WTC11 (cell line): ENCODE results near the gene PHYHIPL. TPM values are rescaled to one million over a fixed set of nuclear protein-coding genes. Genes with fewer than 3 reads are reported as not detected.

Experiments used
- ATAC-seq: fragments of 200-7000 bp; cut with Tn5 transposase; 2 replicates; pipeline ENCODE4 v1.10.0; 2021; ENCODE audit warnings: mild to moderate bottlenecking, moderate library complexity
- CTCF ChIA-PET: fragments of 300-600 bp; sonication (Branson Sonifier 250); formaldehyde crosslinking; loops from one replicate; lab custom pipeline; 2021; ENCODE audit warnings: antibody characterized with exemption; lab: Charles Lee
- POLR2A ChIA-PET: fragments of 350-600 bp; sonication (Branson Sonifier 250); formaldehyde crosslinking; loops from one replicate; lab custom pipeline; 2021; ENCODE audit warnings: antibody characterized with exemption; lab: Charles Lee
- DNase-seq: peaks from one replicate; pipeline ENCODE4 v3.0.0; 2021; ENCODE audit warnings: low spot score
- H3K27ac Mint-ChIP-seq: 2 replicates; pipeline ENCODE4 v1.8.0; 2021; ENCODE audit warnings: mixed read lengths
- H3K27me3 Mint-ChIP-seq: 2 replicates; pipeline ENCODE4 v1.8.0; 2021; ENCODE audit warnings: low read depth, mild to moderate bottlenecking, moderate library complexity, mixed read lengths
- H3K36me3 Mint-ChIP-seq: 2 replicates; pipeline ENCODE4 v1.8.0; 2021; ENCODE audit warnings: mixed read lengths
- H3K4me1 Mint-ChIP-seq: 2 replicates; pipeline ENCODE4 v1.8.0; 2022; ENCODE audit warnings: mixed read lengths
- H3K4me3 Mint-ChIP-seq: 2 replicates; pipeline ENCODE4 v1.8.0; 2021; ENCODE audit warnings: mild to moderate bottlenecking, moderate library complexity, mixed read lengths
- H3K9me3 Mint-ChIP-seq: 2 replicates; pipeline ENCODE4 v1.8.0; 2021; ENCODE audit warnings: mixed read lengths
- ELF4 ChIP-seq: sonication (generic); formaldehyde crosslinking; IDR thresholded peaks from 2 replicates; pipeline ENCODE4 v1.8.1; 2022; ENCODE audit warnings: low read depth, mild to moderate bottlenecking, moderate library complexity, missing genetic modification reagents
- EMX1 ChIP-seq: fragments of 250-450 bp; sonication (Bioruptor Pico); IDR thresholded peaks from 2 replicates; pipeline ENCODE4 v1.8.0; 2021; ENCODE audit warnings: mild to moderate bottlenecking
- FOXK1 ChIP-seq: sonication (generic); formaldehyde crosslinking; IDR thresholded peaks from 2 replicates; pipeline ENCODE4 v1.8.0; 2022; ENCODE audit warnings: mild to moderate bottlenecking, moderate library complexity, missing genetic modification reagents
- IRF2 ChIP-seq: sonication (generic); formaldehyde crosslinking; IDR thresholded peaks from 2 replicates; pipeline ENCODE4 v1.8.0; 2022; ENCODE audit warnings: low read depth, missing genetic modification reagents, borderline replicate concordance
- SMAD3 ChIP-seq: sonication (generic); formaldehyde crosslinking; IDR thresholded peaks from 2 replicates; pipeline ENCODE4 v1.8.0; 2022; ENCODE audit warnings: missing genetic modification reagents, mild to moderate bottlenecking, borderline replicate concordance
- TP53 ChIP-seq: sonication (generic); formaldehyde crosslinking; IDR thresholded peaks from 2 replicates; pipeline ENCODE4 v1.8.1; 2023; ENCODE audit warnings: mild to moderate bottlenecking, missing genetic modification reagents
- total RNA-seq: library from RNA; stranded (reverse); gene quantifications from 3 replicates; pipeline ENCODE4 v1.2.3, GENCODE V29; 2021
- TF ChIP-seq, protein P1 (sequence below): fragments of 250-450 bp; sonication (Bioruptor Pico); IDR thresholded peaks from 2 replicates; pipeline ENCODE4 v1.9.0; 2021; ENCODE audit warnings: mild to moderate bottlenecking, borderline replicate concordance
- TF ChIP-seq, protein P2 (sequence below): sonication (generic); formaldehyde crosslinking; IDR thresholded peaks from 2 replicates; pipeline ENCODE4 v1.8.0; 2022; ENCODE audit warnings: missing genetic modification reagents
- TF ChIP-seq, protein P3 (sequence below): fragments of 200-600 bp; IDR thresholded peaks from 2 replicates; pipeline ENCODE4 v1.8.0; 2022; ENCODE audit warnings: antibody characterized with exemption
- TF ChIP-seq, protein P4 (sequence below): sonication (generic); formaldehyde crosslinking; conservative IDR thresholded peaks from 2 replicates; pipeline ENCODE4 v1.8.1; 2023; ENCODE audit warnings: mild to moderate bottlenecking, low read depth, missing genetic modification reagents, moderate library complexity
- TF ChIP-seq, protein P5 (sequence below): sonication (generic); formaldehyde crosslinking; IDR thresholded peaks from 2 replicates; pipeline ENCODE4 v1.8.1; 2023; ENCODE audit warnings: mild to moderate bottlenecking, missing genetic modification reagents

The PHYHIPL gene
- total RNA-seq, 1 experiment from 2014 or later: 0.13 TPM

DNA sequence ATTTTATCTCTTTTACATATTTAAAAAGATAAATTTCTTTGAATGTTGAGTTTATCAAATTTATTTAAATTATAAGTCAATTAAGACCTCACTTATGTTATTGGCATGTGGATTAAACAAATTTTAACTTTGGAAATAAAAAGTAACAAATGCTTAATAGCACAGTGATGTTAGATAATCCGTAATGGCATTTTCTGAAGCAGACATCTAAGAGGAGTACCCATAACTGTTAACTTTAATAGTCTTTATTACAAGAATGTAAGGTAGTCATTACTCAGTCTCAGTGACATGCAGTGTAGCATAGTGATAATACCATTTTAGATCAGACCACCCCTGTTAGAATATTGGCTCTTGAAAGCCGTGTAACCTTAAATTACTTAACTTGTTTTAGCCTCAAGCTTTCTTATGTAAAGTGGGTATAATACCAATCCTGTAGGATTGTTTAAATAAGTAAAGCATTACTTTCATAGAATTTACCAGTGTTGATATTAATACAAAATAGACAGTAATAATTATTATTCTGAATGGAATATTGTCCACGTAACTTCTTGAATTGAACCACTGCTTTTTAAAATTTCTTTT is 4.3 kb downstream of the PHYHIPL start (continued):
- TF ChIP-seq, protein P1, sequence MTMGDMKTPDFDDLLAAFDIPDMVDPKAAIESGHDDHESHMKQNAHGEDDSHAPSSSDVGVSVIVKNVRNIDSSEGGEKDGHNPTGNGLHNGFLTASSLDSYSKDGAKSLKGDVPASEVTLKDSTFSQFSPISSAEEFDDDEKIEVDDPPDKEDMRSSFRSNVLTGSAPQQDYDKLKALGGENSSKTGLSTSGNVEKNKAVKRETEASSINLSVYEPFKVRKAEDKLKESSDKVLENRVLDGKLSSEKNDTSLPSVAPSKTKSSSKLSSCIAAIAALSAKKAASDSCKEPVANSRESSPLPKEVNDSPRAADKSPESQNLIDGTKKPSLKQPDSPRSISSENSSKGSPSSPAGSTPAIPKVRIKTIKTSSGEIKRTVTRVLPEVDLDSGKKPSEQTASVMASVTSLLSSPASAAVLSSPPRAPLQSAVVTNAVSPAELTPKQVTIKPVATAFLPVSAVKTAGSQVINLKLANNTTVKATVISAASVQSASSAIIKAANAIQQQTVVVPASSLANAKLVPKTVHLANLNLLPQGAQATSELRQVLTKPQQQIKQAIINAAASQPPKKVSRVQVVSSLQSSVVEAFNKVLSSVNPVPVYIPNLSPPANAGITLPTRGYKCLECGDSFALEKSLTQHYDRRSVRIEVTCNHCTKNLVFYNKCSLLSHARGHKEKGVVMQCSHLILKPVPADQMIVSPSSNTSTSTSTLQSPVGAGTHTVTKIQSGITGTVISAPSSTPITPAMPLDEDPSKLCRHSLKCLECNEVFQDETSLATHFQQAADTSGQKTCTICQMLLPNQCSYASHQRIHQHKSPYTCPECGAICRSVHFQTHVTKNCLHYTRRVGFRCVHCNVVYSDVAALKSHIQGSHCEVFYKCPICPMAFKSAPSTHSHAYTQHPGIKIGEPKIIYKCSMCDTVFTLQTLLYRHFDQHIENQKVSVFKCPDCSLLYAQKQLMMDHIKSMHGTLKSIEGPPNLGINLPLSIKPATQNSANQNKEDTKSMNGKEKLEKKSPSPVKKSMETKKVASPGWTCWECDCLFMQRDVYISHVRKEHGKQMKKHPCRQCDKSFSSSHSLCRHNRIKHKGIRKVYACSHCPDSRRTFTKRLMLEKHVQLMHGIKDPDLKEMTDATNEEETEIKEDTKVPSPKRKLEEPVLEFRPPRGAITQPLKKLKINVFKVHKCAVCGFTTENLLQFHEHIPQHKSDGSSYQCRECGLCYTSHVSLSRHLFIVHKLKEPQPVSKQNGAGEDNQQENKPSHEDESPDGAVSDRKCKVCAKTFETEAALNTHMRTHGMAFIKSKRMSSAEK (CRISPR knock-in tag): no peak
- TF ChIP-seq EMX1 (CRISPR knock-in tag): no peak
- TF ChIP-seq, protein P2, sequence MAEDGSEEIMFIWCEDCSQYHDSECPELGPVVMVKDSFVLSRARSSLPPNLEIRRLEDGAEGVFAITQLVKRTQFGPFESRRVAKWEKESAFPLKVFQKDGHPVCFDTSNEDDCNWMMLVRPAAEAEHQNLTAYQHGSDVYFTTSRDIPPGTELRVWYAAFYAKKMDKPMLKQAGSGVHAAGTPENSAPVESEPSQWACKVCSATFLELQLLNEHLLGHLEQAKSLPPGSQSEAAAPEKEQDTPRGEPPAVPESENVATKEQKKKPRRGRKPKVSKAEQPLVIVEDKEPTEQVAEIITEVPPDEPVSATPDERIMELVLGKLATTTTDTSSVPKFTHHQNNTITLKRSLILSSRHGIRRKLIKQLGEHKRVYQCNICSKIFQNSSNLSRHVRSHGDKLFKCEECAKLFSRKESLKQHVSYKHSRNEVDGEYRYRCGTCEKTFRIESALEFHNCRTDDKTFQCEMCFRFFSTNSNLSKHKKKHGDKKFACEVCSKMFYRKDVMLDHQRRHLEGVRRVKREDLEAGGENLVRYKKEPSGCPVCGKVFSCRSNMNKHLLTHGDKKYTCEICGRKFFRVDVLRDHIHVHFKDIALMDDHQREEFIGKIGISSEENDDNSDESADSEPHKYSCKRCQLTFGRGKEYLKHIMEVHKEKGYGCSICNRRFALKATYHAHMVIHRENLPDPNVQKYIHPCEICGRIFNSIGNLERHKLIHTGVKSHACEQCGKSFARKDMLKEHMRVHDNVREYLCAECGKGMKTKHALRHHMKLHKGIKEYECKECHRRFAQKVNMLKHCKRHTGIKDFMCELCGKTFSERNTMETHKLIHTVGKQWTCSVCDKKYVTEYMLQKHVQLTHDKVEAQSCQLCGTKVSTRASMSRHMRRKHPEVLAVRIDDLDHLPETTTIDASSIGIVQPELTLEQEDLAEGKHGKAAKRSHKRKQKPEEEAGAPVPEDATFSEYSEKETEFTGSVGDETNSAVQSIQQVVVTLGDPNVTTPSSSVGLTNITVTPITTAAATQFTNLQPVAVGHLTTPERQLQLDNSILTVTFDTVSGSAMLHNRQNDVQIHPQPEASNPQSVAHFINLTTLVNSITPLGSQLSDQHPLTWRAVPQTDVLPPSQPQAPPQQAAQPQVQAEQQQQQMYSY: no peak
- TF ChIP-seq, all 79 proteins: peak for 0

DNA sequence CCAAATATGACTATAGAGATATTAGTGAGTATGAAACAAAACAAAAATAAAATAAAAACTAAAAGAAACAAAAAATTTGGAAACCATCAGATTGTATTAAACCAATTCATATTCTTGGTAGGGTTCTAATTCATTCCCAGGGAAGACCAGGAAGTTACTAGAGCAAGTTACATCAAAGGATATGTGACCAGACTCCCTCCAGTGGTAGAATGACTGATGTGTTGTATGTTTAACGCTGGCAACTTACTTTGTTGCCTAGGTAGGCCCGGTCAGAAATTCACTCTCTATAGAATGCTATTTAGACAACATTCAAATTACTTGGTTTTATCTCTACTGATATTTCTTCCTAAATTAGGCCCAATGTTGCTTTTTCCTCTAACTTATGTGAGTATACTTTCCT is 5.2 kb downstream of the PHYHIPL start:
- H3K27ac Mint-ChIP-seq: no peak overlapping the region
- H3K4me1 Mint-ChIP-seq: peaks cover 6% of the 10 kb centered on the region
- peaks cover 22% of the 10 kb centered on the region for H3K27me3 Mint-ChIP-seq
- H3K36me3 Mint-ChIP-seq: no peaks in the 10 kb centered on the region
- POLR2A ChIA-PET: no interaction called here
- DNase-seq (no peak), ATAC-seq (peak; percentile 65)
- no peak overlapping the region for H3K4me3 Mint-ChIP-seq
- peaks cover 5% of the 10 kb centered on the region; the same call in 1 of the 2 replicates for H3K9me3 Mint-ChIP-seq
- CTCF ChIA-PET: no interaction called here
- no peak for TF ChIP-seq ELF4 (CRISPR knock-in tag)
- no peak for TF ChIP-seq TP53 (CRISPR knock-in tag)
- TF ChIP-seq, protein P3, sequence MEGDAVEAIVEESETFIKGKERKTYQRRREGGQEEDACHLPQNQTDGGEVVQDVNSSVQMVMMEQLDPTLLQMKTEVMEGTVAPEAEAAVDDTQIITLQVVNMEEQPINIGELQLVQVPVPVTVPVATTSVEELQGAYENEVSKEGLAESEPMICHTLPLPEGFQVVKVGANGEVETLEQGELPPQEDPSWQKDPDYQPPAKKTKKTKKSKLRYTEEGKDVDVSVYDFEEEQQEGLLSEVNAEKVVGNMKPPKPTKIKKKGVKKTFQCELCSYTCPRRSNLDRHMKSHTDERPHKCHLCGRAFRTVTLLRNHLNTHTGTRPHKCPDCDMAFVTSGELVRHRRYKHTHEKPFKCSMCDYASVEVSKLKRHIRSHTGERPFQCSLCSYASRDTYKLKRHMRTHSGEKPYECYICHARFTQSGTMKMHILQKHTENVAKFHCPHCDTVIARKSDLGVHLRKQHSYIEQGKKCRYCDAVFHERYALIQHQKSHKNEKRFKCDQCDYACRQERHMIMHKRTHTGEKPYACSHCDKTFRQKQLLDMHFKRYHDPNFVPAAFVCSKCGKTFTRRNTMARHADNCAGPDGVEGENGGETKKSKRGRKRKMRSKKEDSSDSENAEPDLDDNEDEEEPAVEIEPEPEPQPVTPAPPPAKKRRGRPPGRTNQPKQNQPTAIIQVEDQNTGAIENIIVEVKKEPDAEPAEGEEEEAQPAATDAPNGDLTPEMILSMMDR: 0 out of 2 replicates have a peak, but pooled peaks have one; percentile 30
- TF ChIP-seq, all 79 proteins: peak for 1

DNA sequence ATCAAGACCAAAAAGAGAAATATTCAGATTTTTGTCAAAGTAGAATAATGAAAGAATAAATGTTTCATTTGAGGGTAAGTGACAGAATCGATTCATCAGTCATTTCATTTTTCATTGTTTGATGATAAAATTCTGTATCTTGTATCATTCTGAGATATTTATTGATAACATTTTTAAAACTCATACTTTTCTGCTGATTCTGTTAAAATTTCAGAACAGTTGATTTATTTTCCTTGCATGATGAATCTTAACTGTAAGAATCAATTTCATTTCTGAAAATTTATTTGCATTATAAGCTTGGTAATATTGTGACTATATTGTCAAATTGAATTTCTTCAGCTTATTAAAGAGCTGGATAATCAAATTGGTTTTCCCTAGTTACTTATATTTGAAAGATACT is 13.9 kb downstream of the PHYHIPL start:
- H3K27ac Mint-ChIP-seq: no peak overlapping the region
- no peak for ATAC-seq
- H3K27me3 Mint-ChIP-seq: no peaks in the 10 kb centered on the region
- DNase-seq: no peak
- CTCF ChIA-PET: interaction anchor here (1.0 to 1.2 kb wide), 2 partner anchors 226 to 238 kb away, joined by 3 read pairs; no protein-coding TSS in a partner anchor
- H3K4me3 Mint-ChIP-seq: no peak overlapping the region
- H3K4me1 Mint-ChIP-seq: no peaks in the 10 kb centered on the region
- TF ChIP-seq, protein P4, sequence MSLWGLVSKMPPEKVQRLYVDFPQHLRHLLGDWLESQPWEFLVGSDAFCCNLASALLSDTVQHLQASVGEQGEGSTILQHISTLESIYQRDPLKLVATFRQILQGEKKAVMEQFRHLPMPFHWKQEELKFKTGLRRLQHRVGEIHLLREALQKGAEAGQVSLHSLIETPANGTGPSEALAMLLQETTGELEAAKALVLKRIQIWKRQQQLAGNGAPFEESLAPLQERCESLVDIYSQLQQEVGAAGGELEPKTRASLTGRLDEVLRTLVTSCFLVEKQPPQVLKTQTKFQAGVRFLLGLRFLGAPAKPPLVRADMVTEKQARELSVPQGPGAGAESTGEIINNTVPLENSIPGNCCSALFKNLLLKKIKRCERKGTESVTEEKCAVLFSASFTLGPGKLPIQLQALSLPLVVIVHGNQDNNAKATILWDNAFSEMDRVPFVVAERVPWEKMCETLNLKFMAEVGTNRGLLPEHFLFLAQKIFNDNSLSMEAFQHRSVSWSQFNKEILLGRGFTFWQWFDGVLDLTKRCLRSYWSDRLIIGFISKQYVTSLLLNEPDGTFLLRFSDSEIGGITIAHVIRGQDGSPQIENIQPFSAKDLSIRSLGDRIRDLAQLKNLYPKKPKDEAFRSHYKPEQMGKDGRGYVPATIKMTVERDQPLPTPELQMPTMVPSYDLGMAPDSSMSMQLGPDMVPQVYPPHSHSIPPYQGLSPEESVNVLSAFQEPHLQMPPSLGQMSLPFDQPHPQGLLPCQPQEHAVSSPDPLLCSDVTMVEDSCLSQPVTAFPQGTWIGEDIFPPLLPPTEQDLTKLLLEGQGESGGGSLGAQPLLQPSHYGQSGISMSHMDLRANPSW: no peak
- TF ChIP-seq IRF2 (CRISPR knock-in tag) (no peak), FOXK1 (CRISPR knock-in tag) (no peak), SMAD3 (CRISPR knock-in tag) (no peak)
- TF ChIP-seq, protein P5, sequence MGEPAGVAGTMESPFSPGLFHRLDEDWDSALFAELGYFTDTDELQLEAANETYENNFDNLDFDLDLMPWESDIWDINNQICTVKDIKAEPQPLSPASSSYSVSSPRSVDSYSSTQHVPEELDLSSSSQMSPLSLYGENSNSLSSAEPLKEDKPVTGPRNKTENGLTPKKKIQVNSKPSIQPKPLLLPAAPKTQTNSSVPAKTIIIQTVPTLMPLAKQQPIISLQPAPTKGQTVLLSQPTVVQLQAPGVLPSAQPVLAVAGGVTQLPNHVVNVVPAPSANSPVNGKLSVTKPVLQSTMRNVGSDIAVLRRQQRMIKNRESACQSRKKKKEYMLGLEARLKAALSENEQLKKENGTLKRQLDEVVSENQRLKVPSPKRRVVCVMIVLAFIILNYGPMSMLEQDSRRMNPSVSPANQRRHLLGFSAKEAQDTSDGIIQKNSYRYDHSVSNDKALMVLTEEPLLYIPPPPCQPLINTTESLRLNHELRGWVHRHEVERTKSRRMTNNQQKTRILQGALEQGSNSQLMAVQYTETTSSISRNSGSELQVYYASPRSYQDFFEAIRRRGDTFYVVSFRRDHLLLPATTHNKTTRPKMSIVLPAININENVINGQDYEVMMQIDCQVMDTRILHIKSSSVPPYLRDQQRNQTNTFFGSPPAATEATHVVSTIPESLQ: no peak
- POLR2A ChIA-PET: no interaction called here
- peaks cover 5% of the 10 kb centered on the region; the same call in 1 of the 2 replicates for H3K9me3 Mint-ChIP-seq
- no peaks in the 10 kb centered on the region for H3K36me3 Mint-ChIP-seq
